ENCODE data around the gene CNN2. TPM values are rescaled to one million over a fixed set of nuclear protein-coding genes. Genes with fewer than 3 reads are reported as not detected.

CNN2 gene
- total RNA-seq, 4 donors from 2014 or later: 69.9 to 122 (median 79.4) TPM

GRCh38 chr19:1001538-1002166, 24.8 kb upstream of the CNN2 start:
- Histone ChIP-seq H3K27me3 (peaks cover 0 to 63% of the 10 kb centered on the region in 2 donors), H3K9me3 (no peaks in the 10 kb centered on the region), H3K4me3 (no peak overlapping the region), H3K36me3 (peaks cover 0 to 8% (median 0%) of the 10 kb centered on the region in 3 donors), H3K4me1 (peaks cover 0 to 20% (median 11%) of the 10 kb centered on the region in 4 donors), H3K27ac (no peak overlapping the region)
- no peak for TF ChIP-seq EP300 (IDR thresholded peaks at IDR 0.05)
- TF ChIP-seq, protein P1, sequence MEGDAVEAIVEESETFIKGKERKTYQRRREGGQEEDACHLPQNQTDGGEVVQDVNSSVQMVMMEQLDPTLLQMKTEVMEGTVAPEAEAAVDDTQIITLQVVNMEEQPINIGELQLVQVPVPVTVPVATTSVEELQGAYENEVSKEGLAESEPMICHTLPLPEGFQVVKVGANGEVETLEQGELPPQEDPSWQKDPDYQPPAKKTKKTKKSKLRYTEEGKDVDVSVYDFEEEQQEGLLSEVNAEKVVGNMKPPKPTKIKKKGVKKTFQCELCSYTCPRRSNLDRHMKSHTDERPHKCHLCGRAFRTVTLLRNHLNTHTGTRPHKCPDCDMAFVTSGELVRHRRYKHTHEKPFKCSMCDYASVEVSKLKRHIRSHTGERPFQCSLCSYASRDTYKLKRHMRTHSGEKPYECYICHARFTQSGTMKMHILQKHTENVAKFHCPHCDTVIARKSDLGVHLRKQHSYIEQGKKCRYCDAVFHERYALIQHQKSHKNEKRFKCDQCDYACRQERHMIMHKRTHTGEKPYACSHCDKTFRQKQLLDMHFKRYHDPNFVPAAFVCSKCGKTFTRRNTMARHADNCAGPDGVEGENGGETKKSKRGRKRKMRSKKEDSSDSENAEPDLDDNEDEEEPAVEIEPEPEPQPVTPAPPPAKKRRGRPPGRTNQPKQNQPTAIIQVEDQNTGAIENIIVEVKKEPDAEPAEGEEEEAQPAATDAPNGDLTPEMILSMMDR (IDR thresholded peaks at IDR 0.05): peak; percentile 81 to 97 (median 91)
- DNase-seq (ENCODE audit: low spot score in 2 of 2): no peak
- WGBS, 2 donors: 16% methylated on average over 11 to 14 of the region's 20 CpGs

GRCh38 chr19:1002600-1002999, 23.8 kb upstream of the CNN2 start:
- no peak for DNase-seq (ENCODE audit: low spot score in 2 of 2)
- Histone ChIP-seq H3K27ac (no peak overlapping the region), H3K36me3 (peaks cover 0 to 17% (median 0%) of the 10 kb centered on the region in 3 donors), H3K27me3 (peaks cover 0 to 54% of the 10 kb centered on the region in 2 donors), H3K9me3 (no peaks in the 10 kb centered on the region), H3K4me1 (peaks cover 0 to 20% (median 11%) of the 10 kb centered on the region in 4 donors), H3K4me3 (no peak overlapping the region)
- TF ChIP-seq POLR2A (IDR thresholded peaks at IDR 0.05) (no peak), EP300 (IDR thresholded peaks at IDR 0.05) (no peak)
- TF ChIP-seq, protein P1 (IDR thresholded peaks at IDR 0.05): no peak
- 81 to 82% methylated on average over 4 of the region's 4 CpGs for WGBS, 2 donors

- H3K9me3 ChIP-seq: no peaks in the 10 kb centered on the region
- WGBS, 2 donors: 81 to 95% methylated on average over 10 to 37 of the region's 37 CpGs
- peaks cover 0 to 47% of the 10 kb centered on the region in 2 donors for H3K27me3 ChIP-seq
- DNase-seq (ENCODE audit: low spot score in 2 of 2): no peak
- H3K4me3 ChIP-seq: no peak overlapping the region
- peaks cover 0 to 24% (median 0%) of the 10 kb centered on the region in 3 donors for H3K36me3 ChIP-seq
- TF ChIP-seq EP300 (IDR thresholded peaks at IDR 0.05) (no peak), POLR2A (IDR thresholded peaks at IDR 0.05) (no peak)
- TF ChIP-seq, protein P1 (IDR thresholded peaks at IDR 0.05): no peak
- no peak overlapping the region for H3K27ac ChIP-seq
- H3K4me1 ChIP-seq: peaks cover 0 to 20% (median 11%) of the 10 kb centered on the region in 4 donors
Measured at GRCh38 chr19:1003283-1003682, 23.1 kb upstream of the CNN2 start.

GRCh38 chr19:1004204-1004802, 22.1 kb upstream of the CNN2 start:
- no peak overlapping the region for H3K27ac ChIP-seq
- peaks cover 0 to 34% (median 3%) of the 10 kb centered on the region in 3 donors for H3K36me3 ChIP-seq
- WGBS, 2 donors: 64 to 68% methylated on average over 27 to 31 of the region's 32 CpGs
- TF ChIP-seq EP300 (IDR thresholded peaks at IDR 0.05) (no peak), POLR2A (IDR thresholded peaks at IDR 0.05) (no peak)
- TF ChIP-seq, protein P1 (IDR thresholded peaks at IDR 0.05): no peak
- DNase-seq (ENCODE audit: low spot score in 2 of 2): no peak
- no peak overlapping the region for H3K4me3 ChIP-seq
- H3K27me3 ChIP-seq: peaks cover 0 to 37% of the 10 kb centered on the region in 2 donors
- no peaks in the 10 kb centered on the region for H3K9me3 ChIP-seq
- H3K4me1 ChIP-seq: peaks cover 0 to 20% (median 11%) of the 10 kb centered on the region in 4 donors
